B cell (primary cell): ENCODE results near the gene TTLL6.

Experiments
- EZH2 ChIP-seq: IDR thresholded peaks from 2 replicates; pipeline ENCODE4 v1.6.1; 2012; ENCODE audit warnings: borderline replicate concordance, low read depth, mild to moderate bottlenecking, moderate library complexity, low read length; ENCODE audit not compliant: insufficient read depth, poor library complexity, severe bottlenecking
- TF ChIP-seq, protein P1 (sequence below): fragments of 200-600 bp; IDR thresholded peaks from one replicate; pipeline ENCODE4 v1.8.0; 2022; ENCODE audit warnings: antibody characterized with exemption, mild to moderate bottlenecking

DNA sequence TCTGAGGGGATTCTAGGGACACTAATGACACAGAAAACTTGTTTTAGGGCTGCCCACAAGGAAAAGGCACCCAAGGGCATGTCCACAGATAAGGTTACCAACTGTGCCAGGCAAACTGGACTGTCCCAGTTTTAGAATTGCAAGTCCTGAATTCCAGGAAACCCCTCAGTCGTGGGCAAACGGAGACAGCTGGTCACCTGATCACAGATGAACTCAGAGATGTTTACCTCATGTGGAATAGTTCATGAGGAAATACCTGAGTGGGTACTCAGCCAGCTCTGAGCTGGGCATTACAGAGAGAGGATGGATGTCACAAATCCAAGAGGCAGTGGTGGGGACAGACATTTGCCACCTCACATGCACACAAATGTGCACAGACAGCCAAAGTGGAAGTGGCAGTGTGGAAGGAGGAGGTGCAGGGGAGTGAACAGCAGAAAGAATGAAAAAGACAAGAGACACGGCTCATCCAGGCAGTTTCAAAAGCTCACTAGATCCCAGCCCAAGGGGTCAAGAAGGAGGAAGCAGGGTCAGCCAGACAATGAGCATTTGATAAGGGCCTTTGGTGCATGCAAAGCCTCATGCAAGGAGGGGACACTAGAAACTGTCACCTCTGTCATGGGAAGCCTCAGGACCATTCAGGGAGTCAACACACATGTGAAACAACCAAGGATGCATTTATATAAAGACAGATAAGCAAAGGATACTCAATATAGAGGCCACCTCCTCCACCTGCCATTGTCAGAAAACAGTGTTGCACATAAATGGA lies 24.8 kb downstream of the TTLL6 start:
- TF ChIP-seq, protein P1, sequence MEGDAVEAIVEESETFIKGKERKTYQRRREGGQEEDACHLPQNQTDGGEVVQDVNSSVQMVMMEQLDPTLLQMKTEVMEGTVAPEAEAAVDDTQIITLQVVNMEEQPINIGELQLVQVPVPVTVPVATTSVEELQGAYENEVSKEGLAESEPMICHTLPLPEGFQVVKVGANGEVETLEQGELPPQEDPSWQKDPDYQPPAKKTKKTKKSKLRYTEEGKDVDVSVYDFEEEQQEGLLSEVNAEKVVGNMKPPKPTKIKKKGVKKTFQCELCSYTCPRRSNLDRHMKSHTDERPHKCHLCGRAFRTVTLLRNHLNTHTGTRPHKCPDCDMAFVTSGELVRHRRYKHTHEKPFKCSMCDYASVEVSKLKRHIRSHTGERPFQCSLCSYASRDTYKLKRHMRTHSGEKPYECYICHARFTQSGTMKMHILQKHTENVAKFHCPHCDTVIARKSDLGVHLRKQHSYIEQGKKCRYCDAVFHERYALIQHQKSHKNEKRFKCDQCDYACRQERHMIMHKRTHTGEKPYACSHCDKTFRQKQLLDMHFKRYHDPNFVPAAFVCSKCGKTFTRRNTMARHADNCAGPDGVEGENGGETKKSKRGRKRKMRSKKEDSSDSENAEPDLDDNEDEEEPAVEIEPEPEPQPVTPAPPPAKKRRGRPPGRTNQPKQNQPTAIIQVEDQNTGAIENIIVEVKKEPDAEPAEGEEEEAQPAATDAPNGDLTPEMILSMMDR: no peak
- TF ChIP-seq EZH2: no peak
